Measurements from ENCODE around the gene IRX6.

Gene IRX6

GRCh38 chr16:55351936-55352335 is 27.9 kb downstream of the IRX6 start:
- in situ Hi-C loops (cut with MboI; ENCODE audit: low pct_unique_long_range_greater_than_20kb, low sequenced_read_pairs) = no loop called here
- DNase-seq = no peak

- in situ Hi-C loops (cut with MboI; ENCODE audit: low pct_unique_long_range_greater_than_20kb, low sequenced_read_pairs) = no loop called here
Observed at GRCh38 chr16:55357241-55357640, 33.2 kb downstream of the IRX6 start.

GRCh38 chr16:55359946-55360345 is 35.9 kb downstream of the IRX6 start:
- DNase-seq = no peak
- in situ Hi-C loops (cut with MboI; ENCODE audit: low pct_unique_long_range_greater_than_20kb, low sequenced_read_pairs) = no loop called here

More at GRCh38 chr16:55357241-55357640, 33.2 kb downstream of the IRX6 start:
- DNase-seq = no peak

GRCh38 chr16:55364811-55365210 is 40.8 kb downstream of the IRX6 start:
- in situ Hi-C loops (cut with MboI; ENCODE audit: low pct_unique_long_range_greater_than_20kb, low sequenced_read_pairs) = no loop called here
- no peak for DNase-seq

GRCh38 chr16:55367301-55367811 is 43.4 kb downstream of the IRX6 start:
- DNase-seq = no peak
- in situ Hi-C loops (cut with MboI; ENCODE audit: low pct_unique_long_range_greater_than_20kb, low sequenced_read_pairs) = no loop called here

- no peak for DNase-seq
- in situ Hi-C loops (cut with MboI; ENCODE audit: low pct_unique_long_range_greater_than_20kb, low sequenced_read_pairs) = no loop called here
Observed at GRCh38 chr16:55367866-55368603, 44.0 kb downstream of the IRX6 start.

- DNase-seq = no peak
- in situ Hi-C loops (cut with MboI; ENCODE audit: low pct_unique_long_range_greater_than_20kb, low sequenced_read_pairs) = no loop called here
Observed at GRCh38 chr16:55369151-55369550, 45.1 kb downstream of the IRX6 start.

GRCh38 chr16:55370762-55371482 is 46.9 kb downstream of the IRX6 start:
- peak; percentile 32 for DNase-seq
- in situ Hi-C loops (cut with MboI; ENCODE audit: low pct_unique_long_range_greater_than_20kb, low sequenced_read_pairs) = no loop called here

GRCh38 chr16:55372792-55373488 is 48.9 kb downstream of the IRX6 start:
- in situ Hi-C loops (cut with MboI; ENCODE audit: low pct_unique_long_range_greater_than_20kb, low sequenced_read_pairs) = no loop called here
- no peak for DNase-seq

- in situ Hi-C loops (cut with MboI; ENCODE audit: low pct_unique_long_range_greater_than_20kb, low sequenced_read_pairs) = no loop called here
- no peak for DNase-seq
Observed at GRCh38 chr16:55373489-55373832, 49.5 kb downstream of the IRX6 start.

- DNase-seq = no peak
- in situ Hi-C loops (cut with MboI; ENCODE audit: low pct_unique_long_range_greater_than_20kb, low sequenced_read_pairs) = no loop called here
Observed at GRCh38 chr16:55376045-55376444, 52.0 kb downstream of the IRX6 start.

GRCh38 chr16:55376567-55377167 is 52.7 kb downstream of the IRX6 start:
- no peak for DNase-seq
- in situ Hi-C loops (cut with MboI; ENCODE audit: low pct_unique_long_range_greater_than_20kb, low sequenced_read_pairs) = no loop called here

GRCh38 chr16:55377840-55378239 is 53.8 kb downstream of the IRX6 start:
- in situ Hi-C loops (cut with MboI; ENCODE audit: low pct_unique_long_range_greater_than_20kb, low sequenced_read_pairs) = no loop called here
- no peak for DNase-seq

- in situ Hi-C loops (cut with MboI; ENCODE audit: low pct_unique_long_range_greater_than_20kb, low sequenced_read_pairs) = no loop called here
- DNase-seq = no peak
Observed at GRCh38 chr16:55378616-55379015, 54.6 kb downstream of the IRX6 start.

- in situ Hi-C loops (cut with MboI; ENCODE audit: low pct_unique_long_range_greater_than_20kb, low sequenced_read_pairs) = no loop called here
- DNase-seq = no peak
Observed at GRCh38 chr16:55379371-55379770, 55.4 kb downstream of the IRX6 start.

- DNase-seq = no peak
- in situ Hi-C loops (cut with MboI; ENCODE audit: low pct_unique_long_range_greater_than_20kb, low sequenced_read_pairs) = no loop called here
Observed at GRCh38 chr16:55379876-55380390, 55.9 kb downstream of the IRX6 start.

Measured in KBM-7 (cell line).